HG02798 (cell line): ENCODE measurements around the gene CHRND.

Source experiments
- ATAC-seq: cut with Tn5 transposase; IDR thresholded peaks from one replicate; pipeline ENCODE4 v1.9.1; 2021; ENCODE audit warnings: mild to moderate bottlenecking; ENCODE audit not compliant: unreplicated experiment, poor library complexity

Gene CHRND

GRCh38 chr2:232487385-232488096 lies 38.4 kb upstream of the CHRND start, which contains the start of gene ECEL1:
Gene ECEL1, minus strand, starts transcription at chr2:232487834. Its CDS starts 1,181 bp downstream, at chr2:232486653.
- ATAC-seq, result no peak

- ATAC-seq, result no peak
These were observed 37.8 kb upstream of the CHRND start for GRCh38 chr2:232488097-232488711.

GRCh38 chr2:232488721-232489300 lies 37.1 kb upstream of the CHRND start:
- no peak for ATAC-seq

GRCh38 chr2:232489516-232490220 lies 36.3 kb upstream of the CHRND start:
- no peak for ATAC-seq

GRCh38 chr2:232490221-232491138 lies 35.5 kb upstream of the CHRND start:
- ATAC-seq, result no peak

- ATAC-seq, result no peak
These were observed 34.7 kb upstream of the CHRND start for GRCh38 chr2:232491139-232491780.

- no peak for ATAC-seq
These were observed 33.6 kb upstream of the CHRND start for GRCh38 chr2:232492236-232492848.

- ATAC-seq, result no peak
These were observed 32.8 kb upstream of the CHRND start for GRCh38 chr2:232492963-232493700.

- ATAC-seq, result no peak
These were observed 32.1 kb upstream of the CHRND start for GRCh38 chr2:232493701-232494474.

- no peak for ATAC-seq
These were observed 31.4 kb upstream of the CHRND start for GRCh38 chr2:232494542-232494941.

GRCh38 chr2:232495292-232495691 lies 30.7 kb upstream of the CHRND start:
- ATAC-seq, result no peak

GRCh38 chr2:232496501-232497270 lies 29.3 kb upstream of the CHRND start:
- ATAC-seq, result no peak

GRCh38 chr2:232497348-232497747 lies 28.6 kb upstream of the CHRND start:
- ATAC-seq, result no peak

- ATAC-seq, result no peak
These were observed 27.5 kb upstream of the CHRND start for GRCh38 chr2:232498452-232498851.

- ATAC-seq, result no peak
These were observed 24.6 kb upstream of the CHRND start for GRCh38 chr2:232501331-232501771.

- ATAC-seq, result no peak
These were observed 24.1 kb upstream of the CHRND start for GRCh38 chr2:232501794-232502390.
